ENCODE results near the gene HSD17B3. TPM values are rescaled to one million over a fixed set of nuclear protein-coding genes. Genes with fewer than 3 reads are reported as not detected.
A peak's percentile ranks its signal among the peaks of the same experiment; 100 is the strongest.

Gene HSD17B3
- total and polyA plus RNA-seq, 2 donors (not counting 1 experiment from before 2014, with no cell fraction given): not detected

- no CpG with 5 or more reads among the region's 2 CpGs for WGBS (ENCODE audit: insufficient coverage)
- Histone ChIP-seq H3K9ac (ENCODE audit: low read length) (no peak overlapping the region), H3K4me3 (ENCODE audit: control extremely low read depth in 1 of 5, extremely low read depth in 1 of 5, insufficient read depth in 1 of 5, low read depth in 2 of 5, low read length in 4 of 5) (no peak overlapping the region), H3K36me3 (replicated peaks in 1 of 2; ENCODE audit: control extremely low read depth in 1 of 2, control insufficient read depth in 1 of 2, extremely low read depth in 1 of 2, insufficient read depth in 2 of 2, low read length in 1 of 2) (no peaks in the 10 kb centered on the region), H3K27me3 (replicated peaks in 1 of 4; ENCODE audit: control extremely low read depth in 1 of 4, control insufficient read depth in 3 of 4, insufficient read depth in 4 of 4, low read length in 3 of 4) (peaks cover 0 to 43% (median 16%) of the 10 kb centered on the region in 4 experiments), H3K9me3 (ENCODE audit: control extremely low read depth in 1 of 3, control insufficient read depth in 2 of 3, insufficient read depth in 1 of 3, low read length in 2 of 3) (peaks cover 0 to 6% (median 4%) of the 10 kb centered on the region in 3 donors), H3K27ac (ENCODE audit: low read length in 2 of 2) (no peak overlapping the region), H3K4me2 (replicated peaks; ENCODE audit: low read depth, low read length, poor library complexity, severe bottlenecking) (peak overlapping the region; percentile 61), H3K4me1 (ENCODE audit: control insufficient read depth in 2 of 2, insufficient read depth in 2 of 2, low read length in 2 of 2) (peaks cover 10 to 14% of the 10 kb centered on the region in 2 donors), H4K20me1 (ENCODE audit: control insufficient read depth, insufficient read depth, low read length, poor library complexity, severe bottlenecking) (no peaks in the 10 kb centered on the region), H3K79me2 (ENCODE audit: control insufficient read depth, insufficient read depth, low read length) (no peaks in the 10 kb centered on the region), H2AFZ (ENCODE audit: insufficient read depth, low read depth, low read length, poor library complexity, severe bottlenecking) (no peak overlapping the region)
- H3K27ac Mint-ChIP-seq: no peak overlapping the region
- H3K9me3 Mint-ChIP-seq (ENCODE audit: insufficient read depth): peaks cover 7% of the 10 kb centered on the region
- intact Hi-C loops (cut with micrococcal nuclease): loop anchor here (5.0 to 10.0 kb wide), 2 partner anchors 495 to 843 kb away; no protein-coding TSS in a partner anchor
- H3K4me1 Mint-ChIP-seq: peaks cover 7% of the 10 kb centered on the region
- ATAC-seq (ENCODE audit: low read depth): no peak
- CTCF ChIA-PET: no interaction called here
- DNase-seq: no peak
- TF ChIP-seq CTCF (IDR thresholded peaks at IDR 0.05) (no peak), EZH2 (IDR thresholded peaks at IDR 0.05; ENCODE audit: borderline replicate concordance, insufficient read depth, low read depth, low read length, poor library complexity, severe bottlenecking) (no peak)
- POLR2A ChIA-PET: no interaction called here
- peaks cover 60% of the 10 kb centered on the region for H3K27me3 Mint-ChIP-seq
- H3K4me3 Mint-ChIP-seq: no peak overlapping the region
Observed at GRCh38 chr9:96219900-96220257, 82.1 kb downstream of the HSD17B3 start.

DNA sequence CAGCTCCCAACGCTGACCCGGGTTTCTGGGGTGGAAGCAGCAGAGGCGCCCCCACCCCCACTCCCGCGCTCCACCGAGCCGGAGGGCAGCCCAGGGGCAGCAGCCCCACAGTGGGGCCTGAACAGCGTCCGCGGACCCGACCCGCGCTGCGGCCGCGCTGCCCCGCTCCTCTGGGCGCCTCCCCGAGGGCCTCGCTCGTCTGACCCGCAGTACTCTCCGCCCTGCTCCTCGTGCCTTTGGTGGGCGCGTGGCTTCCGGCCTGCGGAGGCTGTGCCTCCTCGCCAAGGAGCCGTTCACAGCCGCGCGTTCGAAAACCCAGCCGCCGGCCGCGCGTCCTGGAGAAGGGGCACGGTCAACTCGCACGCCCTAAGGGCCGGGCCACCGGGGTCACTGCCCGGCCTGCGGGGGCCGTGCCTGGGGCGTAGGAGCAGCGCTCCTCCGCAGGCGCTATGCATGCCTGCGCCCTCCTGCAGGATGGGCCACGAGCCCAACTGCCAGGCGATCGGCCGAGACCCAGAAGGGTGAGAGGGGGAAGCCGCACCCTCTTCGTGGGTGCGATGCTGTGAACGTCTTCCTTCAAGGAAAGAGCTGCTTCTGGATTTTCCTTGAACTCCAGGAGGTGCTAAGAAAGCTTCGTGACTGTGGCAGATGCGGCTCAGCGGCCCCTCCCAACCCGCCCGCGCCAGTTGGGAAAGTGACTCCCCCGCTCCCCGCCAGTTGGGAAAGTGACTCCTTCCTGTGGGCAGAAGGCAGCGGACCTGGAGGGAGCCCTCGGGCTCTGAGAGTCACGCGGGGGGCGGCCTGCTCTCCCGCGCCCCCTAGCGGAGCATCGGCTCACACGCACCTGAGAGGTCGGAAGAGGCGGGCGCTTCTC lies 82.7 kb downstream of the HSD17B3 start:
- POLR2A ChIA-PET: no interaction called here
- peak; percentile 35 for DNase-seq
- WGBS (ENCODE audit: insufficient coverage): 23% methylated on average over 78 of the region's 81 CpGs
- no peak overlapping the region for H3K27ac ChIP-seq (ENCODE audit: low read length in 2 of 2)
- H3K79me2 ChIP-seq (ENCODE audit: control insufficient read depth, insufficient read depth, low read length): no peaks in the 10 kb centered on the region
- no peak for ATAC-seq (ENCODE audit: low read depth)
- peaks cover 10 to 14% of the 10 kb centered on the region in 2 donors for H3K4me1 ChIP-seq (ENCODE audit: control insufficient read depth in 2 of 2, insufficient read depth in 2 of 2, low read length in 2 of 2)
- peaks cover 0 to 43% (median 16%) of the 10 kb centered on the region in 4 experiments for H3K27me3 ChIP-seq (replicated peaks in 1 of 4; ENCODE audit: control extremely low read depth in 1 of 4, control insufficient read depth in 3 of 4, insufficient read depth in 4 of 4, low read length in 3 of 4)
- TF ChIP-seq CTCF (IDR thresholded peaks at IDR 0.05) (peak; percentile 61), EZH2 (IDR thresholded peaks at IDR 0.05; ENCODE audit: borderline replicate concordance, insufficient read depth, low read depth, low read length, poor library complexity, severe bottlenecking) (no peak)
- peaks cover 5% of the 10 kb centered on the region for H3K9me3 Mint-ChIP-seq (ENCODE audit: insufficient read depth)
- peak overlapping the region; percentile 58 for H2AFZ ChIP-seq (ENCODE audit: insufficient read depth, low read depth, low read length, poor library complexity, severe bottlenecking)
- H3K36me3 ChIP-seq (replicated peaks in 1 of 2; ENCODE audit: control extremely low read depth in 1 of 2, control insufficient read depth in 1 of 2, extremely low read depth in 1 of 2, insufficient read depth in 2 of 2, low read length in 1 of 2): no peaks in the 10 kb centered on the region
- peak overlapping the region; percentile 10 for H3K4me3 Mint-ChIP-seq
- H4K20me1 ChIP-seq (ENCODE audit: control insufficient read depth, insufficient read depth, low read length, poor library complexity, severe bottlenecking): no peaks in the 10 kb centered on the region
- peaks cover 0 to 6% (median 3%) of the 10 kb centered on the region in 3 donors for H3K9me3 ChIP-seq (ENCODE audit: control extremely low read depth in 1 of 3, control insufficient read depth in 2 of 3, insufficient read depth in 1 of 3, low read length in 2 of 3)
- H3K27ac Mint-ChIP-seq: no peak overlapping the region
- CTCF ChIA-PET: interaction anchor here (1.7 to 2.8 kb wide), 3 partner anchors 8 to 1538 kb away, joined by 6 to 18 read pairs (median 12); no protein-coding TSS in a partner anchor
- H3K4me3 ChIP-seq (ENCODE audit: control extremely low read depth in 1 of 5, extremely low read depth in 1 of 5, insufficient read depth in 1 of 5, low read depth in 2 of 5, low read length in 4 of 5): peak overlapping the region in 1 of 5 experiments; percentile 5
- intact Hi-C loops (cut with micrococcal nuclease): loop anchor here (5.0 to 10.0 kb wide), 2 partner anchors 494 to 842 kb away; no protein-coding TSS in a partner anchor
- H3K4me2 ChIP-seq (replicated peaks; ENCODE audit: low read depth, low read length, poor library complexity, severe bottlenecking): peak overlapping the region; percentile 61
- H3K27me3 Mint-ChIP-seq: peaks cover 61% of the 10 kb centered on the region
- no peak overlapping the region for H3K9ac ChIP-seq (ENCODE audit: low read length)
- peaks cover 7% of the 10 kb centered on the region for H3K4me1 Mint-ChIP-seq

Data from B cell (primary cell).